ENCODE results near the gene MAN2A1.

- TF ChIP-seq EZH2 (IDR thresholded peaks at IDR 0.05; ENCODE audit: insufficient read depth, poor library complexity, severe bottlenecking) (no peak), EZH2phosphoT487 (IDR thresholded peaks at IDR 0.05; ENCODE audit: insufficient read depth, low read depth) (no peak)
Observed at GRCh38 chr5:109700516-109701153, 10.9 kb downstream of the MAN2A1 start.
